GM23338 (cell line): ENCODE results near the gene DOCK1.

Source experiments
- CREB1 ChIP-seq: fragments of 250-450 bp; sonication (Bioruptor Pico); IDR thresholded peaks from 2 replicates; pipeline ENCODE4 v1.5.0; 2020; ENCODE audit warnings: low read depth, mild to moderate bottlenecking, moderate library complexity
- CTCF ChIP-seq, 2 experiments: fragments of 200-600 bp in 1 of 2; sonication (generic) in 1 of 2; conservative IDR thresholded peaks; 2 replicates each; pipeline versions ENCODE4 v1.5.1 to v1.6.1; 2016 to 2017; ENCODE audit warnings: antibody characterized with exemption in 2 of 2, low read depth in 2 of 2, mild to moderate bottlenecking in 2 of 2, moderate library complexity in 1 of 2
- ETS1 ChIP-seq: IDR thresholded peaks from 2 replicates; pipeline ENCODE4 v1.6.1; 2016; ENCODE audit warnings: antibody characterized with exemption
- EZH2 ChIP-seq: fragments of 200-600 bp; sonication (generic); IDR thresholded peaks from one replicate; pipeline ENCODE4 v1.8.0; 2017; ENCODE audit warnings: antibody characterized with exemption, mild to moderate bottlenecking, low read depth; ENCODE audit not compliant: unreplicated experiment
- STAT1 ChIP-seq: IDR thresholded peaks from one replicate; pipeline ENCODE4 v1.6.1; 2016; ENCODE audit warnings: antibody characterized with exemption; ENCODE audit not compliant: unreplicated experiment
- TF ChIP-seq, protein P1 (sequence below): IDR thresholded peaks from one replicate; pipeline ENCODE4 v1.6.1; 2018; ENCODE audit warnings: antibody characterized with exemption; ENCODE audit not compliant: unreplicated experiment

DNA sequence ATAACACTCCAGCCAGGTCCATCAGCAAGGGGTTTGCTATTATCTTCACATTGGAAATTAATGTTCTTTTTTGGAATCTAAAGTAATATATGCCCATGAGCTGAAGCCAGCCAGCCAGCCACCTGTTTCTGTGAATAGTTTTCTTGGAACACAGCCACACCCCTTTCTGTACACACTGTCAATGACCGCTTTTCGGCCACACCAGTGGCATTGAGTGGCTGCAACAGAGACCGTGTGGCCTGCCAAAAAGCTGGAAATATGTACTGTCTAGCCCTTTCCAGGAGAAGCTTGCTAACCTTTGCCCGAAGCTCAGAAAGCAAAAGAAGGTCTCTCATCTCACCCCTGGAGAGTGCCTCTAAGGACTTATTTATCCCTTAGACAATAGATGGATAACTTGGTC is 545.4 kb downstream of the DOCK1 start:
- no peak for TF ChIP-seq CREB1 (CRISPR knock-in tag)
- TF ChIP-seq EZH2: no peak
- TF ChIP-seq CTCF (conservative IDR thresholded peaks at IDR 0.05; ENCODE audit: low read depth in 2 of 2): no peak
- no peak for TF ChIP-seq STAT1
- no peak for TF ChIP-seq ETS1
- TF ChIP-seq, protein P1, sequence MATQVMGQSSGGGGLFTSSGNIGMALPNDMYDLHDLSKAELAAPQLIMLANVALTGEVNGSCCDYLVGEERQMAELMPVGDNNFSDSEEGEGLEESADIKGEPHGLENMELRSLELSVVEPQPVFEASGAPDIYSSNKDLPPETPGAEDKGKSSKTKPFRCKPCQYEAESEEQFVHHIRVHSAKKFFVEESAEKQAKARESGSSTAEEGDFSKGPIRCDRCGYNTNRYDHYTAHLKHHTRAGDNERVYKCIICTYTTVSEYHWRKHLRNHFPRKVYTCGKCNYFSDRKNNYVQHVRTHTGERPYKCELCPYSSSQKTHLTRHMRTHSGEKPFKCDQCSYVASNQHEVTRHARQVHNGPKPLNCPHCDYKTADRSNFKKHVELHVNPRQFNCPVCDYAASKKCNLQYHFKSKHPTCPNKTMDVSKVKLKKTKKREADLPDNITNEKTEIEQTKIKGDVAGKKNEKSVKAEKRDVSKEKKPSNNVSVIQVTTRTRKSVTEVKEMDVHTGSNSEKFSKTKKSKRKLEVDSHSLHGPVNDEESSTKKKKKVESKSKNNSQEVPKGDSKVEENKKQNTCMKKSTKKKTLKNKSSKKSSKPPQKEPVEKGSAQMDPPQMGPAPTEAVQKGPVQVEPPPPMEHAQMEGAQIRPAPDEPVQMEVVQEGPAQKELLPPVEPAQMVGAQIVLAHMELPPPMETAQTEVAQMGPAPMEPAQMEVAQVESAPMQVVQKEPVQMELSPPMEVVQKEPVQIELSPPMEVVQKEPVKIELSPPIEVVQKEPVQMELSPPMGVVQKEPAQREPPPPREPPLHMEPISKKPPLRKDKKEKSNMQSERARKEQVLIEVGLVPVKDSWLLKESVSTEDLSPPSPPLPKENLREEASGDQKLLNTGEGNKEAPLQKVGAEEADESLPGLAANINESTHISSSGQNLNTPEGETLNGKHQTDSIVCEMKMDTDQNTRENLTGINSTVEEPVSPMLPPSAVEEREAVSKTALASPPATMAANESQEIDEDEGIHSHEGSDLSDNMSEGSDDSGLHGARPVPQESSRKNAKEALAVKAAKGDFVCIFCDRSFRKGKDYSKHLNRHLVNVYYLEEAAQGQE: no peak
